HG03354 (cell line): ENCODE measurements around the gene CATSPER3.

Experiments
- ATAC-seq: cut with Tn5 transposase; IDR thresholded peaks from one replicate; pipeline ENCODE4 v1.9.1; 2021; ENCODE audit warnings: mild to moderate bottlenecking; ENCODE audit not compliant: unreplicated experiment, poor library complexity, severe bottlenecking

The CATSPER3 gene

DNA sequence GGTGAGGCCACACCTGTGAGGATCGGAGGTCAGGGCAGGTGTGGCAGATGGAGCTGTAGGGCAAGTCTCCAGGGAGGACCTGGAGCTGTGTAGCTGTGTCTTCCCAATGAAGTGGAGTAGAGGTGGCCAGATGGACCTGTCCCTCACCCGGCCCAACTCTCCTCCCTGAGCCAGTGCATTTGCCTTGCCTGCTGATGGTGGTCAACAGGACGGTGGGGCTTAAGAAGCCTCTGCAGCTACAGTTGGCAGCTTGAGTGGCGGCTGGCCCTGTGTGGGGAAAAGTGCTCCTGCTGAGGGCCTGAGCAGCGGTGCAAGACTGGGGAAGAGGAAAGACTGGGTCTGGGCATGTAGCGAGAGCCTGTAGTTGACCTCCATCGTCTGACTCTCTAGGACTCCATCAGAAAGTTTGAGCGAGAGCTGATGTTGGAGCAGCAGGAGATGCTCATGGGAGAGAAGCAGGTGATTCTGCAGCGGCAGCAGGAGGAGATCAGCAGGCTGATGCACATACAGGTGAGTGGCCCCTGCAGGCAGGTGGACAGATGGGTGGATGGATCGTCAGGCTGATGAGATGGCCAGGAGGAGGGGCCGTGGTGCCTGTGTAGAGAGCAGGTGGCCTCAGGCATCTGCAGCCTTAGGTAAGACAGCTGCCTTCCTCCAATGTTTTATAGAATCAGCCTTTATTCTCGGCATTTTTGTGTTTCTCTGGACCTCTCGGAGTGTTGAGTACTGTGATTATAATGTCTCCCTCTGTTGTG lies 41.5 kb downstream of the CATSPER3 start:
- ATAC-seq = no peak

DNA sequence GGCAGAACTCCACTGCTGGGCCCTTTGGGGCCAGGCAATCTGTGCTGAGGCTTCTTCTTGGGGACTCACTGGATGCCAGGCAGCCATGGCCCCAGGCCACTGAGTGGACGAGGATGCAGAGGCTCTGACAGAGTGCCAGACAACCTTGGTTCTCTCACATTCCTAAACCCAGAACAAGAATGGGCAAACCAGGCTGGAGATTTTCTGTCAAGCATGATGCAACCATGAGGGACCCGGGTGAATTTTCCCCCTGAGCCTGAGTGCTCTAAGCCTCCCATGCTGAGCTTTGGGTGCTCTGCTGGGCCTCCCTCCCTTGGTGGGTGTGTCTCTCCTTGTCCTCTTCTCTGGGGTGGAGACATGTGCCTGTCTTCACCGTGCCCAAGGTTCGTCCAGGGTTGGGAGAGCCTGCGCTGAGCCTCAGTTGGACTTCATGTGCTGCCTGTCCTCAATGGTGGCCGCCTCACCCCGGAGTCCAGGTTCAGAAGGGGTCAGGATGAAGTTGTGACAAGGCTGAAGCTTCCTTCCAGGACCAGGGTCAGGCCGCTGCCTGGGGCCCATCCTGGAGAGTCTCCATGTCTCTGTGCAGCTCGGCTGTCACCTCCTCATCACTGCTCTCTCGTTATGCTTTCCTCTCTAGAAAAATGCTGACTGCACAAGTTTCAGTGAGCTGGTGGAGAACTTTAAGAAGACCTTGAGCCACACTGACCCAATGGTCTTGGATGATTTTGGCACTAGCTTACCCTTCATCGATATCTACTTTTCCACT lies 42.2 kb downstream of the CATSPER3 start:
- no peak for ATAC-seq

DNA sequence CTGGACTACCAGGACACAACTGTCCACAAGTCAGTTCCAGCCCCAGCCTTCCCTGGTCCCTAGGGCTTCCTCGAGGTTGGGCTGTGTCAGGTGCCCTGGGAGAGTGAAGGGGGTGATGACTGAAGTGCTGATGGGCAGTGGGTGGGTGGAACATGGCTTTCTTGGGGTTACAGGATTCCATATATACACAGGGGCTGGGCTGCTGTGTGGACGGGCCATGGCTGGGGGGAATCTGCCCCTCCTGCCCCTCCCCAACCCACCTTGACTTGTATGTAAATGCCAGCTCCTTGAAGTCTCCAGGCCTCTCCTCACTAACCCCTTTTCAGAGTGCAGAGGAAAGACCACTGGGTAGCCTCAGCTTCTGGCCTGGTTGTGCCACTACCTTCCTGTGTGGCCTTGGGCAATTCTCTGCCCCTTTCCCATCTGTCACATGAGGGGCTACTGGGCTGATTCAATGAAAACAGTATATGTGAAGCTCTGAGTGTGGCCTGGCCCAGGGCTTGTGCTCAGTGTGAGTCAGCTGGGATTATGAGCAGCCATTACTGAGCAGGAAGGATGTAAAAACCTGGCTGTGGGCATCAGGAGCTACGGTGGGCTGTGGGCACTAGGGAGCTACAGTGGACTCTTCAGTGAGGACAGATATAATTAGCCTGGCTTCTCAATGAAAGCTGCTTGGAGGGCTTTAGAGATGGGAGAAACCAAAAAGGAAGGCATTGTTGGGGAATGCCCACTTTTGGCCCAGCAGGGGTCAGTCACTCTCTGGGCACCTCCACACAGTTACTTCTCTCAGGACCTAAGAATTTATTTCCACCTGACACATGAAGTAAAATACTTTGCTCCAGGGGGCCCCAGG lies 43.0 kb downstream of the CATSPER3 start:
- no peak for ATAC-seq

DNA sequence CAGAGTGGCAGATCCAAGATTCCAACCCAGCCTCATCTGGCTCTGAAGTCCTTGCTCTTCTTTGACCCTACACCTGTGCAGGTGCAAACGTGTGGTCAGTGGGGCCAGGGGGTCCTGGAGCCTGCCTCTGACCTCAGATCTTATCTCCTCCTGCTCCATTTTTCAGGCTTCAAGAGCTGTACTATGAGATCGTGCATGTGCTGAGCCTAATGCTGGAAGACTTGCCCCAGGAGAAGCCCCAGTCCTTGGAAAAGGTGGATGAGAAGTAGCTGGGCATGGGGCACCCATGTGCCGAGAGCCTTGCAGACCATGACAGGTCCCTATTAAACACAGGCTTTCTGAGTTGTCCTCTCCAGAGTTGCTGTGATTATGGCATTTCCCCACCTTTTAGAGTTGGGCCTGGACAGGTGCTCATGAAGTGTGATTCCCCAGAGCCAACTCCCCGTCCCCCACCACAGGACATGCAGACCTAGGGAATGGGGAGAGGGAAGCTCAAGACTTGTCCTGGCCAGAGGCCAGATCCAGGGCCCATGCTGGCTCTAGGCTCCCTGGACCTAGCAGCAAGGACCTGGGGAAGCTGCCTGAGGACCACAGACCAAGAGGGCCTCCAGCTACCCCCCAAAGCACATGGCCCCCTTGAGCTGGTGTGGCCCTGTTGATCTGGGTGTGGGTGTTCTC lies 43.8 kb downstream of the CATSPER3 start:
- ATAC-seq = no peak

DNA sequence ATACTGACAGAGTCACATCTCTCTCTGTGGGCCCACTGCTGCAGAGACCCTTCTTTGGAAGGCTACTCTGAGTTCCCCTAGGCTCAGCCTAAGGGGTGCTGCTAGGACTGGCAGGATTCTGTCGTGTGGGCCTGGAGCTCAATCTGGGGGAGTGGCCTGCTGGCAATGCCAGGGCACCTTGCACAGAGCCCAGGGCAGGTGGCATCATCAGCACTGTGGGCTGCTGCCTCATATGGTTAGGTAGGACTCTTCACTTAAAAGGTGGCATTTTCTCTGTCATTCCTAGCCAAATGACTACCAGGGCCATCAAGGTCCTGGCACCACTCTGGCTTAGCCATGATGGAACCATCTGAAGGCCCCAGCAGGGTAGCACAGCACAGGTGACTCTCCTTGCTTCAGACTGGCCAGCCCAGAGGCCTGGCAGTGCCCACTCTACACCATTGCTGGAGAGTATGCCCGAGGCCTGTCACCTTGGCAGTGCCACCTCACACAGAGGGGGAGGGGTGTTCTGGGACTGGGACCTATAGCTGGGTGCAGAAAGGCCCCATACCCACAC lies 44.4 kb downstream of the CATSPER3 start:
- no peak for ATAC-seq

DNA sequence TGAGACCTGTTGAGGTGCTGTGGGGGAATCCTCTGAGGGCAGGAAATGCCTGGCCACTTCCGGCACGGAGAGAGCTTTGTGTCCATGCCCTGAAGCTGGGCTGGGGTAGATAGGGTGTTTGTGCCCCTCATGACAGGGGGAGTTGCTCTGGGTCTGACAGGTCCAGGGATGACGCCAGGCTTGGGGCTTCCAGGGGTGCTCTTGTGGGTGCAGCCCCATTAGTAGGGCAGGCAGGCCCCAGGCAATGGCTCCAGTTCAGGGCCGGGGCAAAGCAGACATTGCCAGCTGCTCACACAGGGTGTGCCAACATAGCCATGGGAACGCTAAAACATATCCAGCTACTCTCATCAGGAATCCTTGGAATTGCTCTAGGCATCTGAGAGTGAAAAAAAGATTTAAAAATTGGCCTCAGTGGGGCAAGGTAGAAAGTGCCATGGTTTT lies 45.3 kb downstream of the CATSPER3 start:
- ATAC-seq = no peak

DNA sequence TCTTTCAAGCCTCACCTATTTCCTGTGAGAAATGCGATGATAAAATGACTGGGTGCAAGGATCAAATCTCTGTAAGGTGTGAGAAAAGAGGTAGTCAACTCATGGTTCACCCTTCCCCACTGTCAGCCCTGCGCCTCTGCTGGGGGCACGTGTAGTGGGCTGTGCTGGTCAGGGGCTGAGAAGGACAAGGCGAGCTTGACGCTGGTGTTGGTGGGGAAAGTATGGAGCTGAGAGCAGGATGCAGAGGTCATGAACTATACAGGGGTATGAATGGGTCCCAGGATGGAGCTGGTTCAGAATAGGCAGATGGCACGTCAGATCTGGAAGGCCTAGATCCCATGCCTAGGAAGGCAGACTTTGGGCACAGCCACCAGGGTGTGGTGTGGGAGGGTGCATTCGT lies 45.7 kb downstream of the CATSPER3 start:
- no peak for ATAC-seq

DNA sequence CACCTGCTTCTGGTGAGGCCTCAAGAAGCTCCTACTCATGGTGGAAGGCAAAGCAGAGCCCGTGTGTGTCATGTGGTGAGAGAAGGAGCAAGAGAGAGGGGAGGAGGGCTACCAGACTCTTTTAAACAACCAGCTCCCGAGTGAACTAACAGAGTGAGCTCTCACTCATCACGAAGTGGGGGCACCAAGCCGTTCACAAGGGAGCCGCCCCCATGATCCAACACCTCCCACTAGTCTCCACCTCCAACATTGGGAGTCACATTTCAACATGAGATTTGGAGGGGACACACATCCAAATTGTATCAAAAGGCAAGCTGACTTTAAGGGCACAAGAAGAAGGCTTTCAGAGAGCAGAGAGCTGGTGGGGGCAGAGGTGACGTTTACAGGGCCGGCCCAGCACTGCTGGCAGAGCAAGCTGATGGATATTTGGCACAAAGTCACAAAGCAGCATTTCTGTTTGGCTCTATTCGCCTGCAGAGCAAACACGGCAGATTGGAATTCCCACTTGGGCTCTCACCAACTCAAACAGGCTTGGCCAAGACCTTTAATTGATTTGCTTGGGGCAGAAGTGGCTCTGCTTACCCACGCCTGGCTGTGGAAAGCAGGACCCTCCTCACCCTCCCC lies 46.4 kb downstream of the CATSPER3 start:
- ATAC-seq = no peak

DNA sequence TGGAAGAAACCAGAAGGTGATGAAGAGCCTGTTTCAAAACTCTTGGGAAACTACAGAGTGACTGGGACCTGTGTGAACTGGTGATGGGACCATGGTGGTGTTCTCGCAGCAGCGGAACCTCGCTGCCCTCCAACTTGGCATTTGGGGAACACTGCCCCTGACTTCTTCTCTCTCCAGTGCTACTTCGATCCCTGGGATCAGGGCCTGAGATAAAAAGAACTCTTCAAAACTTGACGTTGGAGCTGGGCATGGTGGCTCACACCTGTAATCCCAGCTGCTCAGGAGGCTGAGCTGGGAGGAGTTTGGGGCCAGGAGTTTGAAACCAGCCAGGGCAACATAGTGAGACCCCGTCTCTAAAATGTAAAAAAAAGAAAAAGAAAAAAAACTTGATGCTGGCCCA lies 48.2 kb downstream of the CATSPER3 start:
- ATAC-seq = no peak

DNA sequence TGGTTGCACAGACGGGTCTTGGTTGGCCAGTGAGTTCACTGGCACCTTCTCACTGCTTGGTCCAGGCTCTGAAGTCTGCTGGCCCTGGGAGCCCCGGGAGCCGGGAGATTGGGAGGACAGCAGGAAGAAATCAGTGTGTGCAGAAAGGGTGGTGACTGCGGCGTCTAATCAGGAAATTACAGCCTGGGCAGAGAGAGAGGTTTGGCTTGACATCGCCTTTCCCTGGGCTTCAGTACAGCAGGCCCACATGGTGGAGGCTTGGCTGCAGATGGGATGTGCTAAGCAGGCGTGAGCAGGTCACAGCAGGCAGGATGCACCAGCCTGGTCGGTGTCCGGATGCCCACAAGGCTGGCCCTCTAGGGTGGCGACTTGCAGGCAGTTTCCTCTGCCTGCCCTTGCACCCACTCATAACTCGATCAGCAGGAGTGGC lies 49.2 kb downstream of the CATSPER3 start:
- ATAC-seq = no peak

DNA sequence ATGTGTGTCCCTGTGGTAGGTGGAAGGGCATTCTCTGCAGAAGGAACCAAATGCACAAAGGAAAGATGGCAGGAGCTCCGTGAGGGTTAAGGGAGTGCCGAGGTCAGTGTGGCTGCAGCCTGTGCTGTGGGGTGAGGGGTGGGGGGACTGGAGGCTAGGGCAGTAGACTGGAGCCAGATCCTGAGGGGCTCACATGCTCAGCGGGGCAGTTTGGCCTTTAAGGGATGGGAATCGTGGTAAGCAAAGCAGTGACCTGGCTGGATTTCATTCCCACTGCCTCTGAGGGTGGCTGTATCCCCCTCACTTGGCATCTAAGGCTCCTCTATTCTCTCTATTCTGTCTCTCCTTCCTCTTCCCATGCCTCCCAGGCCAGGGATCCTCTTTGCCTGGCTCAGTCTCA lies 50.8 kb downstream of the CATSPER3 start:
- no peak for ATAC-seq

DNA sequence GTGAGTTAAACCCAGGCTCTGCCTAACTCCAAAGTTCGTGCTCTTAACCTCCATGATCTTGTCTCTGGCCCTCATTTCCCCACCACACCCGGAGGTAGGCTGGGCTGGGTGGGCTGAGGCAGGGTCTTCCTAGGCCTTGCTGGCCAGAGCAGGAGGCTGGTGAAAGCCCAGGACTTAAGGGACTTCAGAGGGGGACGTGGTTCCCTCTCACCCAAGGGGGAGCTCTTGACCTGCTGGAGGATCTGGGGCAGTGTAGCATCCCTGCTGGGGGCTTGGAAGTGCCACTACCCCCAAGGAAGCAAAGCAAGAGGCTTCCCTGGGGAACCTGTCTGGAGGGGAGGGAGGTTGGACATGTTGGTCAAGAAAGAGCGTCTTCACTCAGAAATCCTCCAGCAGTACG lies 51.6 kb downstream of the CATSPER3 start:
- no peak for ATAC-seq

DNA sequence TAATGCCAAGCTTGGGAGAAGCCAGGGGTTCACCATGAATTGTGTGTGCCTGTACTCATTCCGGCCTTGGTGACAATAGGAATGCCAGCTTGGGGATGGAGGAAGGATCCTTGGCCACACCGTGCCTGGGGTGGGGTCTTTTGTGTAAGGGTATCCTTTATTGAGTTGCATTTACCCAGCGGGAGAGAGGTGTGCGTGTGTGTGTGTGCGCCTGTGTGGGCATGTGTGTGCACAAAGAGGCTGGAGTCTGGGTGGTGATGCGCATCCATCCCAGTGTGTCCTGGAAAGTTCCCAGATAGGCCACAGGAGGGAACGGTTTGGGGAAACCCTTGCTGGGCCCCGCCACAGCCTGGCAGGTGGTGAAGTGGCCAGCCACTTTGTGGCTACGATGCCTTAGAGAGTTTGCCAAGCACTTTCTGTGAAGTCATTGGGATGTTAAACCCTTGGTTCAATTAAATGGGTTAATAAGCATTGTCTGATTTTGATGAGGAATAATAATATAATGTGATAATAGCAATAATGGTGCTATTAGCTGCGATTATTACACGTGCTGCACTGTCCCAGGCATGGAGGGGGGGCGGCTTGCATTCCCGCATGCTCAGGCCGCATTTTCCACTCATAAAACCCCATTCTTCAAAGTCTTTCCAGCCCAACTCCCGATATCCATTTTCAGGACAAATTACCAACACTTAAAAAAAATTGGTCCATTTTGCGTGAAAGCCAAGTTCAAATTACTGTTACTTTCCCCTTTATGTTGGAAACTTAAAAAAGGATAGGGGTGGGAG lies 52.6 kb downstream of the CATSPER3 start:
- ATAC-seq = no peak

DNA sequence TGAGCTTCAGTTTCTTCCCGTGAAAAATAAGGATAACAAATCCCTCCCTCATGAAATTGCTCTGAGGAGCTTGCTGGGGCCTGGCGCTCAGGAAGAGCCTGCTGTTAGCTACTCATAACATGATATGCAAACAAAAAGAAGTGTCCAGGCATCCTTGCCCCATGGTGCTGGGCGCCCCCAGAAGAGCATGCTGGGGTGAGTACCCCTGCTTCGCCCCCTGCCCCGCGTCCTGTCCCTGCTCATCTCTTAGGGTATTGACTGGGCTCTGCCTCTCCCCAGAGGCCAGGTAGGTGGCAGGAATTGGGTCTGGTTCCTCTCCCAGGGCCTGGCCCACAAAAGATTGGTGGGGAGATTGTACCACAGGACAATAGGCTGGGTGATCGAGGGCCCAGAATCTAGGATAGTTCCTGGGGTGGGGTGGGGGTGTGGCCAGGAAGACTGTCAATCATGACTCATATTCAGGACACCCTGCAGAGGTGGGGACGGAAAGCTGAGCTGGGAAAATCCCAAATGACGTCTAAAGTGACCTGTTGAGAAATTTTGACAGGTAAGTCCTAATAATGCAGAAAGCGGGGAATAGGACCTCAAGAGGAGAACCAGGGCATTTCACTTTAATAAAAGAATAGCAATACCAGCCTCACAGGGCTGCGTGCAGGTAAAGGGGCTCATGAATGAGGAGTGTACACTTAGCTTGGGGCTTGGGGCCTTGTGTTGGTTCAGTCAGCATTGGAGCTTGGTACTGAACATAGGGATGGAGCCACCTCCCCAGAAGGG lies 57.4 kb downstream of the CATSPER3 start:
- no peak for ATAC-seq

DNA sequence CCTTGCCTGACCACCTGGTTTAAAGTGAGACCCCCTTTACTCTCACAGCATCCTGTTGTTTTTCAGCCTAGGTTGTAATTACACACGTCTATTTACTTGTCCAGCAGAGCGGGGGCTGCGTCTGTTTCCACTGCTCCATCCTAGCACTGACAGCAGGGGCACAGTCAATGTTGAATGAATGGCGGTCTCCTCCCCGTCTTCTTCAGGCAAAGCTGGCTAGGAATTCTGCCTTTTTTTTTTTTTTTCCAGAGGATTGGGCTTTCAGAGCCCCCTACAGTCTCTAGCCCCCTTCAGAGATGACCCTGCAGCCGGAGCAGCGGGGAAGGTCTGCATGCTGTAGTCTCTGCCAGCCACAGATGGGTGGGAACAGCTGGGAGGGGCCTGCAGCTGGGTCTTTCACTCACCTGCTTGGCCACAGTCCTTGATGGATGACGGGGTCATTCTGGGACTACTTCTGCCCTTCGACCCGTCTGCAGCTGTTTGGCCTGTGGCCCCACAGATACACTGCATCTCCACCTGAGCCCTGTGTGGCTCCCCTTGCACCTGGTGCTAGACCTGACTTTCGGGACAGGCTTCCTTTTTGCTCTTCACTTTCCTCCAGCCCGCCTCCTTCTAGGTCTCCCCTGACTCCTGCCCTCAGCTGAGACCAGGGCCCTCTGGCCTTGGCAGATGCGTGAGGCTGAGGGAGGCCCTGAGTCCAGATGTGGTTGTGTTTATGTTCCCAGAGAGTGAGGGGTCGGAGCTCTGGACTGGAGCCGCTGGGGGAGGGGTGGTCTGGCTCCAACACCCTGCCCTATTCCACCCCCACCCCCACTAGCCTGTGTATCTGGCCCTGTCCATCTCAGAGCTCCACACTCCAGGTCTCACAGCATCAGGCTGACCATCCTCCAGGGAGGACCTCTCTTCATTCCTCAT lies 58.3 kb downstream of the CATSPER3 start:
- ATAC-seq = no peak

DNA sequence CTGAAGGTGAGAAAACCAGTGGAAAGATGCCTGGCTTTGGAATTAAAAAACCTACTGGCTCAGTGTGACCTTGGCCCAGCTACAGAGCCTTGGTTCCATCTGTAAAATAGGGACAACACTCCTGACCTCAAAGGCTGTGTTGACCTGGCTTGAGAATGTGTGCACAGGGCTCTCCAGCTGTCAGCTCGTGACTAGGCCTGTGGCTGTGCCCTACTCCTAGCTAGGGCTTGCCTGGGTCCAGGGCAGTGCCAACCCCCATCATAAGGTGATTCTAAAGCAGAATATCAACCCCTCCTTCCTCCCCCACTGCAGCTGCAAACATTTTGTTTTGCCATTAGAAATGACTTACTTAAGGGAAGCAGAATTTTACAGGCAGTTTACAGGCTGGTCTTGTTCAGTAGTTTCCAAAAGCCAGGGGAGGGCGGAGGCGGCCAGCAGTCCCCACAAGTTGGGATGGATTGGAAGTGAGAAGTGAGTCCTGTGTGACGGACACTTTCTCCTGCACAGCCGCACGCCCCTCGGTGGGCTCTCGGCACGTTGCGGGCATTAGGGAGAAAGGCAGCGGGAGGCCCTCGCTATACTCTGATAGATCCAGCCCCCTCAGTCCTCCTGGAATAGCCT lies 59.0 kb downstream of the CATSPER3 start:
- ATAC-seq = no peak
